Type B pancreatic cell (in vitro differentiated cells): Measurements from ENCODE around the gene NRAP. TPM values are rescaled to one million over a fixed set of nuclear protein-coding genes. Genes with fewer than 3 reads are reported as not detected.

Source experiments
- DNase-seq: peaks from one replicate; pipeline ENCODE4 v3.0.0; 2021; ENCODE audit warnings: mixed read lengths; ENCODE audit not compliant: unreplicated experiment; ENCODE audit errors: extremely low spot score
- H3K27ac Mint-ChIP-seq: 2 replicates; pipeline ENCODE4 v1.8.0; 2021; ENCODE audit warnings: mild to moderate bottlenecking, mixed read lengths
- H3K27me3 Mint-ChIP-seq: 2 replicates; pipeline ENCODE4 v1.8.0; 2021; ENCODE audit warnings: mixed read lengths
- H3K36me3 Mint-ChIP-seq: 2 replicates; pipeline ENCODE4 v1.8.0; 2021; ENCODE audit warnings: mixed read lengths
- H3K4me1 Mint-ChIP-seq: one replicate; pipeline ENCODE4 v1.8.0; 2021; ENCODE audit warnings: mixed read lengths; ENCODE audit not compliant: unreplicated experiment
- H3K4me3 Mint-ChIP-seq: 2 replicates; pipeline ENCODE4 v1.8.0; 2021; ENCODE audit warnings: mild to moderate bottlenecking, mixed read lengths
- H3K9me3 Mint-ChIP-seq: 2 replicates; pipeline ENCODE4 v1.8.0; 2021; ENCODE audit warnings: mixed read lengths
- CTCF ChIP-seq: fragments of 200-600 bp; sonication (generic); conservative IDR thresholded peaks from 2 replicates; pipeline ENCODE4 v1.5.0; 2021; ENCODE audit warnings: antibody characterized with exemption, mild to moderate bottlenecking
- total RNA-seq: library from RNA; stranded (reverse); gene quantifications from 2 replicates; pipeline ENCODE4 v1.2.1, GENCODE V29; 2021; ENCODE audit warnings: low replicate concordance

Gene NRAP
- total RNA-seq, 1 donor from 2014 or later = not detected

- no peak overlapping the region for H3K4me3 Mint-ChIP-seq
These were observed 73.3 kb downstream of the NRAP start for GRCh38 chr10:113590581-113590980.

GRCh38 chr10:113589201-113589770 lies 74.6 kb downstream of the NRAP start:
- no peak overlapping the region for H3K27ac Mint-ChIP-seq
- H3K36me3 Mint-ChIP-seq = no peaks in the 10 kb centered on the region
- H3K4me3 Mint-ChIP-seq = no peak overlapping the region
- DNase-seq = no peak
- H3K4me1 Mint-ChIP-seq = no peaks in the 10 kb centered on the region
- no peak for TF ChIP-seq CTCF
- peaks cover 16% of the 10 kb centered on the region for H3K27me3 Mint-ChIP-seq
- no peaks in the 10 kb centered on the region for H3K9me3 Mint-ChIP-seq

More at GRCh38 chr10:113590581-113590980, 73.3 kb downstream of the NRAP start:
- DNase-seq = no peak
- Mint-ChIP-seq H3K27me3 (peaks cover 12% of the 10 kb centered on the region), H3K9me3 (no peaks in the 10 kb centered on the region), H3K27ac (no peak overlapping the region), H3K36me3 (no peaks in the 10 kb centered on the region), H3K4me1 (no peaks in the 10 kb centered on the region)
- TF ChIP-seq CTCF = no peak

- Mint-ChIP-seq H3K27me3 (peaks cover 31% of the 10 kb centered on the region), H3K9me3 (no peaks in the 10 kb centered on the region), H3K36me3 (no peaks in the 10 kb centered on the region), H3K27ac (no peak overlapping the region), H3K4me1 (no peaks in the 10 kb centered on the region), H3K4me3 (no peak overlapping the region)
- no peak for DNase-seq
- TF ChIP-seq CTCF = no peak
These were observed 77.9 kb downstream of the NRAP start for GRCh38 chr10:113585949-113586348.

- TF ChIP-seq CTCF = no peak
- no peak for DNase-seq
These were observed 80.3 kb downstream of the NRAP start for GRCh38 chr10:113583571-113583970.

GRCh38 chr10:113581092-113581491 lies 82.7 kb downstream of the NRAP start:
- Mint-ChIP-seq H3K36me3 (no peaks in the 10 kb centered on the region), H3K9me3 (no peaks in the 10 kb centered on the region), H3K27me3 (peaks cover 32% of the 10 kb centered on the region), H3K27ac (no peak overlapping the region), H3K4me3 (no peak overlapping the region), H3K4me1 (no peaks in the 10 kb centered on the region)
- TF ChIP-seq CTCF = no peak
- DNase-seq = no peak

More at GRCh38 chr10:113583571-113583970, 80.3 kb downstream of the NRAP start:
- no peaks in the 10 kb centered on the region for H3K36me3 Mint-ChIP-seq
- H3K4me3 Mint-ChIP-seq = no peak overlapping the region
- H3K9me3 Mint-ChIP-seq = no peaks in the 10 kb centered on the region
- H3K27ac Mint-ChIP-seq = no peak overlapping the region
- no peaks in the 10 kb centered on the region for H3K4me1 Mint-ChIP-seq
- H3K27me3 Mint-ChIP-seq = peaks cover 32% of the 10 kb centered on the region

GRCh38 chr10:113578773-113579172 lies 85.1 kb downstream of the NRAP start:
- Mint-ChIP-seq H3K9me3 (no peaks in the 10 kb centered on the region), H3K36me3 (no peaks in the 10 kb centered on the region), H3K4me3 (no peak overlapping the region), H3K4me1 (no peaks in the 10 kb centered on the region), H3K27ac (no peak overlapping the region), H3K27me3 (peaks cover 28% of the 10 kb centered on the region)
- no peak for TF ChIP-seq CTCF
- DNase-seq = no peak
